K562 (cell line): ENCODE measurements around the gene GTF3C1. TPM values are rescaled to one million over a fixed set of nuclear protein-coding genes. Genes with fewer than 3 reads are reported as not detected.

Source experiments
- ATAC-seq: fragments of 200-7000 bp; cut with Tn5 transposase; 3 replicates; pipeline ENCODE4 v1.9.1; 2020; ENCODE audit warnings: moderate library complexity
- BruUV-seq: library from RNA; stranded (reverse); fragments of 400-500 nt; replicated peaks from 2 replicates; lab custom pipeline; 2021; lab: Mats Ljungman, UMichigan
- CTCF ChIA-PET: fragments of 300-600 bp; formaldehyde crosslinking; extraction: SDS; loops from one replicate; lab custom pipeline; 2021; ENCODE audit warnings: low intra/inter-chr PET ratio; lab: Yijun Ruan, JAX
- POLR2A ChIA-PET: fragments of 300-600, 350-650 bp; sonication (Branson Sonifier 250); formaldehyde crosslinking; extraction: SDS; loops from one replicate; lab custom pipeline; 2021; ENCODE audit warnings: antibody characterized with exemption, inconsistent platforms; lab: Yijun Ruan, JAX
- DNase-seq, 4 experiments: peaks; one replicate each; pipeline versions ENCODE4 v3.0.0 to v3.0.0-alpha.2; 2011 to 2018; ENCODE audit warnings: low spot score in 3 of 4, mixed read lengths in 3 of 4; ENCODE audit errors: extremely low read depth in 1 of 4
- FAIRE-seq: peaks from 2 replicates; lab custom pipeline; 2011; peaks lifted over from hg19 to GRCh38; lab: Jason Lieb, UNC
- H2AFZ ChIP-seq: 2 replicates; pipeline ENCODE4 v1.6.0; 2011; ENCODE audit warnings: low read depth, low read length, control low read depth, inconsistent platforms
- H3K27ac ChIP-seq: fragments of 200-600 bp; 3 replicates; pipeline ENCODE4 v1.8.0; 2011; ENCODE audit warnings: low read depth, mild to moderate bottlenecking, control low read depth, inconsistent platforms, low read length, moderate library complexity, mixed read lengths; ENCODE audit errors: extremely low read depth
- H3K27me3 ChIP-seq, 2 experiments: fragments of 300-600 bp in 1 of 2; 2 replicates in 1 of 2; 3 replicates in 1 of 2; pipeline versions ENCODE4 v1.6.0 to v1.8.0; 2011; ENCODE audit warnings: inconsistent platforms in 2 of 2, low read length in 2 of 2, mild to moderate bottlenecking in 1 of 2, mixed read lengths in 1 of 2, moderate library complexity in 1 of 2; ENCODE audit not compliant: control insufficient read depth in 2 of 2, insufficient read depth in 2 of 2
- H3K36me3 ChIP-seq: fragments of 300-600 bp; 3 replicates; pipeline ENCODE4 v1.8.0; 2011; ENCODE audit warnings: mild to moderate bottlenecking, low read length, inconsistent platforms; ENCODE audit not compliant: control insufficient read depth, insufficient read depth
- H3K4me1 ChIP-seq, 2 experiments: fragments of 200-600 bp in 1 of 2; replicated peaks in 1 of 2; 2 replicates in 1 of 2; 3 replicates in 1 of 2; pipeline versions ENCODE4 v1.5.1 to v1.8.0; 2011; ENCODE audit warnings: inconsistent platforms in 2 of 2, low read length in 2 of 2, mild to moderate bottlenecking in 1 of 2, mixed read lengths in 1 of 2, moderate library complexity in 1 of 2; ENCODE audit not compliant: control insufficient read depth in 2 of 2, insufficient read depth in 2 of 2
- H3K4me2 ChIP-seq: 2 replicates; pipeline ENCODE4 v1.6.1; 2011; ENCODE audit warnings: low read length, control low read depth, inconsistent platforms, mixed read lengths; ENCODE audit not compliant: insufficient read depth
- H3K4me3 ChIP-seq: fragments of 200-600 bp; sonication (generic), shearing (Covaris generic); 2 replicates; pipeline ENCODE4 v1.5.1; 2016; ENCODE audit warnings: control low read depth, inconsistent platforms
- H3K79me2 ChIP-seq: fragments of 200-600 bp; 3 replicates; pipeline ENCODE4 v1.8.0; 2011; ENCODE audit warnings: low read length, inconsistent platforms; ENCODE audit not compliant: control insufficient read depth, insufficient read depth
- H3K9ac ChIP-seq, 2 experiments: 2 replicates each; pipeline versions ENCODE4 v1.6.0 to v1.6.1; 2011; ENCODE audit warnings: low read depth in 2 of 2, low read length in 2 of 2, control low read depth in 1 of 2, inconsistent platforms in 1 of 2, mild to moderate bottlenecking in 1 of 2, mixed read lengths in 1 of 2; ENCODE audit not compliant: insufficient read depth in 1 of 2
- H3K9me1 ChIP-seq: one replicate; pipeline ENCODE4 v1.6.0; 2011; ENCODE audit warnings: inconsistent platforms, mild to moderate bottlenecking, low read length, moderate library complexity; ENCODE audit not compliant: control insufficient read depth, insufficient read depth
- H3K9me3 ChIP-seq: replicated peaks from 2 replicates; pipeline ENCODE4 v1.5.1; 2011; ENCODE audit warnings: low read depth, low read length, inconsistent platforms; ENCODE audit not compliant: control insufficient read depth, insufficient read depth
- H4K20me1 ChIP-seq: replicated peaks from 2 replicates; pipeline ENCODE4 v1.6.1; 2011; ENCODE audit warnings: low read length, inconsistent platforms, mixed read lengths; ENCODE audit not compliant: control insufficient read depth, insufficient read depth
- AFF4 ChIP-seq: sonication (generic); formaldehyde crosslinking; IDR thresholded peaks from 2 replicates; pipeline ENCODE4 v1.8.0; 2023; ENCODE audit warnings: mild to moderate bottlenecking, missing genetic modification reagents
- L3MBTL2 ChIP-seq: fragments of 450-650 bp; IDR thresholded peaks from 2 replicates; pipeline ENCODE4 v1.6.1; 2016; ENCODE audit warnings: mild to moderate bottlenecking, moderate library complexity
- RERE ChIP-seq: sonication (generic); formaldehyde crosslinking; IDR thresholded peaks from 2 replicates; pipeline ENCODE4 v1.8.0; 2023; ENCODE audit warnings: missing genetic modification reagents, mild to moderate bottlenecking, borderline replicate concordance
- RNF219 ChIP-seq: fragments of 250-450 bp; sonication (Bioruptor Pico); IDR thresholded peaks from 2 replicates; pipeline ENCODE4 v1.5.0; 2022; ENCODE audit warnings: mild to moderate bottlenecking
- SAFB2 ChIP-seq: fragments of 200-400 bp; formaldehyde crosslinking; IDR thresholded peaks from 2 replicates; pipeline ENCODE4 v1.6.1; 2018; ENCODE audit warnings: borderline replicate concordance, low read length, low read depth, moderate library complexity; ENCODE audit not compliant: severe bottlenecking
- YBX1 ChIP-seq: fragments of 450-650 bp; IDR thresholded peaks from 2 replicates; pipeline ENCODE4 v1.7.1; 2016; ENCODE audit warnings: mild to moderate bottlenecking
- ZFP36 ChIP-seq: fragments of 150-350 bp; IDR thresholded peaks from 2 replicates; pipeline ENCODE4 v1.6.1; 2018; ENCODE audit warnings: low read length, low read depth; ENCODE audit not compliant: partially characterized antibody
- ZNF282 ChIP-seq: sonication (generic); formaldehyde crosslinking; IDR thresholded peaks from 2 replicates; pipeline ENCODE4 v1.8.1; 2023; ENCODE audit warnings: missing genetic modification reagents
- WGBS: fragments of 100-300 bp; shearing (Covaris generic); methylation state at CpG from one replicate; pipeline ENCODE4 v1.1.6; 2016; ENCODE audit warnings: low coverage, mixed read lengths; ENCODE audit not compliant: insufficient coverage; ENCODE audit errors: missing lambda C conversion rate; 5-methylcytosine and 5-hydroxymethylcytosine counted together
- in situ Hi-C: fragments of 300-500 bp; cut with MboI; formaldehyde crosslinking; loops from 4 replicates; pipeline ENCODE4 v1.15.0; 2018; ENCODE audit warnings: inconsistent platforms, mixed read lengths
- intact Hi-C: fragments of 100-400 bp; cut with micrococcal nuclease; formaldehyde crosslinking; loops from 2 replicates; pipeline ENCODE4 v1.14.2; 2022
- polyA plus RNA-seq, 8 experiments: library from polyadenylated mRNA; depleted of rRNA in 4 of 8; stranded (reverse) in 5 of 8; unstranded in 3 of 8; fragments of >200 nt; fragmentation: Nextera tagmentation in 2 of 8; fragmentation: Illumina TruSeq in 1 of 8; extraction: Ambion mirVana in 2 of 8; extraction: Trizol in 1 of 8; gene quantifications; 2 replicates each; pipeline versions ENCODE4 v1.2.1 to v1.2.3, GENCODE V29; 2011 to 2014; ENCODE audit warnings: inconsistent platforms in 1 of 8, missing spikeins in 1 of 8
- total RNA-seq, 7 experiments: library from RNA; depleted of rRNA in 6 of 7; stranded (reverse); fragments of >200 nt in 6 of 7; fragmentation: Illumina TruSeq in 2 of 7; extraction: Trizol in 2 of 7; gene quantifications; 2 replicates each; pipeline versions ENCODE4 v1.2.1 to v1.2.3, GENCODE V29; 2011 to 2021; ENCODE audit warnings: low replicate concordance in 1 of 7

GTF3C1 gene
- total and polyA plus RNA-seq, 9 of the 15 experiments (the other 6 are each of a cell fraction or from before 2014, with no cell fraction given): 0.72 to 63.6 (median 30.9) TPM

- ChIA-PET CTCF (no interaction called here), POLR2A (interaction anchor here (1.2 to 2.5 kb wide), 2 partner anchors 10 to 64 kb away, joined by 3 to 14 read pairs; no protein-coding TSS in a partner anchor)
- Histone ChIP-seq H3K4me3 (no peak overlapping the region), H3K27ac (no peak overlapping the region), H2AFZ (no peak overlapping the region), H3K4me1 (no peaks in the 10 kb centered on the region), H3K36me3 (peaks cover 61% of the 10 kb centered on the region; the same call in 2 of the 3 replicates), H4K20me1 (peaks cover 10% of the 10 kb centered on the region; the same call in 1 of the 2 replicates), H3K9ac (no peak overlapping the region), H3K79me2 (no peaks in the 10 kb centered on the region), H3K4me2 (no peak overlapping the region), H3K27me3 (no peaks in the 10 kb centered on the region), H3K9me3 (no peaks in the 10 kb centered on the region), H3K9me1 (no peaks in the 10 kb centered on the region)
- in situ Hi-C loops: no loop called here
- no TSS peak for BruUV-seq
- FAIRE-seq: no peak
- no peak for ATAC-seq
- no peak for DNase-seq
- 87% methylated on average over 20 of the region's 22 CpGs for WGBS
- intact Hi-C loops: no loop called here
- no peak for TF ChIP-seq SAFB2
- no peak for TF ChIP-seq RNF219
- TF ChIP-seq AFF4 (CRISPR knock-in tag): no peak
- no peak for TF ChIP-seq RERE
- no peak for TF ChIP-seq ZFP36
- TF ChIP-seq YBX1: no peak
- no peak for TF ChIP-seq ZNF282 (CRISPR knock-in tag)
- TF ChIP-seq L3MBTL2: no peak
Measured at GRCh38 chr16:27511657-27512448, 37.9 kb downstream of the GTF3C1 start.
